ENCODE measurements around the gene FCN3.

Gene FCN3

GRCh38 chr1:27381969-27382762 is 7.5 kb upstream of the FCN3 start:
- no peak for DNase-seq (ENCODE audit: extremely low read depth in 1 of 2, low read depth in 1 of 2)

- no peak for DNase-seq (ENCODE audit: extremely low read depth in 1 of 2, low read depth in 1 of 2)
Measured at GRCh38 chr1:27380766-27381733, 6.4 kb upstream of the FCN3 start.

DNA sequence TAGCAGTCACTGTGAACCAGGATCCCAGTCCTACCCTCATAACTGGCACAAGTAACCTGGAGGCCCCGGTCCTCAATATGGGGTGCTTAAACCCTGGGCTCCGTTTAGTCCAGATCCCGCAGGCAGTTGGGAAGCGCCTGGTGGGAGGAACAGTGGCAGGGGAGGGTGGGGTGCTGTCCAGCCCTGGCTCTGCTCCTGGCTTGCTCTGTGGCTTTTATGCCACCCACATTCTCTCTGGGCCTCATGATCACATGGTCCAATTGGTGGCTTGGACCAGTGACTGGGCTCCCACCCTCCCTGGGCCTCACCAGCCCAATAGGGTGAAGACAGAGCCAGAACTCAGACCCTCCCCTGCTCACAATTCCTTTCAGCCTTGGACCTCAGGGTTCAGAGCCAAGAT is 5.6 kb upstream of the FCN3 start:
- DNase-seq (ENCODE audit: extremely low read depth in 1 of 2, low read depth in 1 of 2) = no peak

DNA sequence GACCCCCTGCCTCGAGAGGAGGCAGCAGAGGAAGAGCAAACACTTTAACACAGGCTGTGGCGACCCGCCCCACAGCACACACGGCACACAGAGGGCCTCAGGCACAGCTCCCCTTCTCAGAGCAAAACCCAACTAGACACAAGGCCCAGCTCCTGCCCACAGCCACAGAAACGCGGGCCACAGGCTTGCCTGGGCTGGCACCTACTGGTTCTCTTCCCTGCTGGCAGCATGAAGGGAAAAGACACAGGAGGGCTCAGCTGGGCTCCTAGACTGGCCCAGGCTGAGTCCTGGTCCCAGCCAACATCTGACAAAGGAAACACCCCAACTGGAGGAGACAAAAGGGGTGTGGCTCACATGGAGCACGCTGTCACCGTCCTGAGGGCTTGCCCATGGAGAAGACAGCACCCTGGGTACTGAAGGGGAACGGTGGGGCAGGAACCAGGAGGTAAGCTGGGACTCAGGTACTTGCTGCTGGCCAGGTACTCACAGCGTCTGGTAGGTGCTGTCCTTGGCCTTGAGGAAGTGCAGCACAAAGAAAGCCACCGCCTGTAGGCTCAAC is 5.0 kb upstream of the FCN3 start:
- DNase-seq (ENCODE audit: extremely low read depth in 1 of 2, low read depth in 1 of 2) = no peak

DNA sequence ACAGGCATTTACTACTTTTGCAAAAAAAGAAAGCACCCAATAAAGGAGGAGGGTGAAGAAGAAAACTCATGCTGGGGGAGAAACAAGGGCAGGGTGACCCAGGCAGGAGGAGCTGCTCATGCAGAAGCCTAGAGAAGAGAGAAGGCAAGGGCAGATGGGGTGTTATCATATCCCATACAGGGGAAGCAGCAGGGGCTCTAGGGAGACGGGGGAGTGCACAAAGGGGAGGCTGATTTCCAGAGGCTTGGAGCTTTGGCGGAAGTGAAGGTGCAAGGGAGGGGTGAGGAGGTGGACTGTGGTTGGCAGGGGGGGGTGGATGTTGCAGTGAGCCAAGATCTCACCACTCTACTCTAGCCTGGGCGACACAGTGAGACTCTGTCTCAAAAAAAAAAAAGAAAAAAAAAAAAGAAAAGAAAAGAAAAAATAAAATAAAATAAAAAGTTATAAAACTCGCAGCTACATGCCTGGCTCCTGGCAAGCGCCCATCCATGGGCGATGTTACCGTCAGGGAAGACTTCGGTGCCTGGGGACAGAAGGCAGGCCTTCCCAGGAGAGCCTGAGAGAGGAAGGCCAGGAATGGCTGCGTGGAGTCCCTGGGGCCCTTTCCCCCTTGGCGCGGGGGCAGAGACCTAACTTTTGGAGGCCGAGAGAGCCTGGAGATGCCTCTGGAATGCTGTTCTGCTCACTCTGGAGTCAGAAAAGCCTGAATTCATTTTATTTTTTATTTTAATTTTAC is 3.3 kb upstream of the FCN3 start:
- DNase-seq (ENCODE audit: extremely low read depth in 1 of 2, low read depth in 1 of 2) = no peak

DNA sequence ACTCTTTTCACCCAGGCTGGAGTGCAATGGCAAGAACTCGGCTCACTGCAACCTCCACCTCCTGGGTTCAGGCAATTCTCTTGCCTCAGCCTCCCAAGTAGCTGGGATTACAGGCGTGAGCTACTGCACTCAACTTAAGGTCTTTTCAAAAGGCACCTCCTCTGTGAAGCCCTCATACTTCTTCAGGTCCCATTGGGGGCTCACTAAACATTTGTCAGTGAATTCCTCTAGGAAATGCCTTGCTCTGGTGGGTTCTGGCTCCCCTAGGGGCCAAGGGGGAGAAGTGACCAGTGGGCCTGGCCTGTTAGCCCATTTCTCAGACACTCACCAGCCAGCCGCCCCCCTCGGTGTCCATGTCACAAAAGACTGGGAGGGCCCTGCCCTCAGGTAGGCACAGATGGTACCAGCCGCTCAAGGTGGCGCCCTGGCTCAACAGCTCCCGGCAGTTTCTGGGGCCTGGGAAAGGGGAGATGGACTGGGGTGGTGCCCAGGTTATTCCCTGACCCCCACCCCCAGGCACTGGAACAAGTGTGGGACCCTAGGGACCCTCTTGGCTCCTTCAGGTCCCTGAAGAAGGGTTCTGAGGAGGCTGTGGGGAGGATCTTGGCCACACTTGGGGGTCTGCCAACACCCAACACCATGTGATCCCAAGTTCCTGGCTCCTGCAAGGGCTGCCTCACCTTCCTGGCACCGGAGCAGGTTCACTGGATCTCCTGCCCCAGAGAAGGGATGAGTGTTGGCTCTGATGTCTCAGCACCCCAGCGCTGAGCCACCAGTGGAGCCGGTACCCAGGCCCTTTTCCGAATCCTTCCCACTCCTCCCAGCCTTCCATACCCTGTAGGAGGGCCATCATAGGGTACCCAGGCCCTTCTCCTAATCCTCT is 1.6 kb downstream of the FCN3 start:
- DNase-seq (ENCODE audit: extremely low read depth in 1 of 2, low read depth in 1 of 2) = no peak

DNA sequence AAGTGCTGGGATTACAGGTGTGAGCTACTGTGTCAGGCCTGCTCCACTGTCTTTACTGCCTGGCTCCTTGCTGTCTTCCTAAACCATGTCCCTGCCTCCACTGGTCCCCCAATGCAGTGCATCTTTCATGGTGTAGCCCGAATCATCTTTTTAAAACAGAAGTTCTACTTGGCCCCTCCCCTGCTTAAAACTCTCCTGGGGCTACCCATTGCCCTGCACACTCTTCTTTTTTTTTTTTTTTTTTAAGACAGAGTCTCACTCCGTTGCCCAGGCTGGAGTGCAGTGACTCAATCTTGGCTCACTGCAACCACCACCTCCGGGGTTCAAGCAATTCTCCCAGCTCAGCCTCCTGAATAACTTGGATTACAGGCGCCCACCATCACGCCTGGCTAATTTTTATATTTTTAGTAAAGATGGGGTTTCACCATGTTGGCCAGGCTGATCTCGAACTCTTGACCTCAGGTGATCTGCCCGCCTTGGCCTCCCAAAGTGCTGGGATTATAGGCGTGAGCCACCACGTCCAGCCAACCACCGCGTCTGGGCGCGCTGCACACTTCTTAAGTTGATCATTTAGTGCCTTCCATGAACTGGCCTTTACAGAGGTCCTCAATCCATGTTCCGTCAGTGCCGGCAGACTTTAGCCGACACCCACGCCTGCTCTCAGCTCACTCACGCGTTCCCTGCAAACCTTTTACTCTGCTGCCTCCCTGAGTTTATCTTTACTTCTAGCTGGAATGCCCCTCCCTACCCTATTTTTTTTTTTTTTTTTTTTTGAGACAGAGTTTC is 2.4 kb downstream of the FCN3 start:
- no peak for DNase-seq (ENCODE audit: extremely low read depth in 1 of 2, low read depth in 1 of 2)

GRCh38 chr1:27368869-27369582 is 5.6 kb downstream of the FCN3 start:
- no peak for DNase-seq (ENCODE audit: extremely low read depth in 1 of 2, low read depth in 1 of 2)

GRCh38 chr1:27367160-27367650 is 7.4 kb downstream of the FCN3 start:
- no peak for DNase-seq (ENCODE audit: extremely low read depth in 1 of 2, low read depth in 1 of 2)

DNA sequence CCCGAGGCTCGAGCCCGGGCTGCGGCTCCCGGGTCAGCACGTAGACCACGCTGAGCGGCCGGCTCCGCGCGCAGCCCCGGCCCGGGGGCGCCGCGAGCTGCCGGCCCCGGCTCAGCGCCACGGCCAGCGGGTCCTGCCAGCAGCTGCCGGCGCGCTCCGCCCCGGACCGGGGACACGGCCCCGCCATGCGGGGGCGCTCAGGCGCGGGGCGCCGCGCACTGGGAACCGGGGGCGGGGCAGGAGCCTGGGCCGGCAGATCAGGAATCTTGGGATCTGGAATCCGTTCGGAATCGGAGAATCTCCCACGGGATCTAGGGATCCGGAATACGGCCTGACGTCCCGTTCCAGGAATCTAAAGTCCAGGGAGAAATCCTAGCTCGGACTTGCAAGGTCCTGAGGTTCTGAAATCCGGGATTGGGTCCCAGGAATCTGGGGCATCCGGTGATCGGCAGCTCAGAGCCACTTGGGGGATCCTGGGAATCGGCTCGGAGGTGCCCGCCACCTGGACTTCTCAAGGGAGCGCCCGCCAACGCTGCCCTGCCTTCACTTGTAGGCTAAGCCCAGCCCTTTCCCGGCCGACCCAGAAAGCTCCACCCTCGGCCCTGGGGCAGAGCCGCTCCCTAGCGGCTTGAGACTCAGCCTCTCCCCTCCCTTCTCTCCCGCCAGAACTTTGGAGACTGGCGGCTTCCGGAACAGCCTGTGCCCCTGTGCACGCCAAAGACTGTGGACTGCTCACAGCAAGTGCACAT is 8.0 kb downstream of the FCN3 start, which contains the start of gene MAP3K6:
Gene MAP3K6, minus strand, starts transcription at position 551 of the 749 bp plus-strand sequence. Its CDS starts 364 bp downstream, at position 187.
- DNase-seq (ENCODE audit: extremely low read depth in 1 of 2, low read depth in 1 of 2) = peak in 1 of 2 donors; percentile 37

GRCh38 chr1:27366113-27366410 is 8.6 kb downstream of the FCN3 start:
- DNase-seq (ENCODE audit: extremely low read depth in 1 of 2, low read depth in 1 of 2) = peak; percentile 70 to 79

- DNase-seq (ENCODE audit: extremely low read depth in 1 of 2, low read depth in 1 of 2) = peak in 1 of 2 donors; percentile 67
Measured at GRCh38 chr1:27365372-27366112, 9.1 kb downstream of the FCN3 start.

DNA sequence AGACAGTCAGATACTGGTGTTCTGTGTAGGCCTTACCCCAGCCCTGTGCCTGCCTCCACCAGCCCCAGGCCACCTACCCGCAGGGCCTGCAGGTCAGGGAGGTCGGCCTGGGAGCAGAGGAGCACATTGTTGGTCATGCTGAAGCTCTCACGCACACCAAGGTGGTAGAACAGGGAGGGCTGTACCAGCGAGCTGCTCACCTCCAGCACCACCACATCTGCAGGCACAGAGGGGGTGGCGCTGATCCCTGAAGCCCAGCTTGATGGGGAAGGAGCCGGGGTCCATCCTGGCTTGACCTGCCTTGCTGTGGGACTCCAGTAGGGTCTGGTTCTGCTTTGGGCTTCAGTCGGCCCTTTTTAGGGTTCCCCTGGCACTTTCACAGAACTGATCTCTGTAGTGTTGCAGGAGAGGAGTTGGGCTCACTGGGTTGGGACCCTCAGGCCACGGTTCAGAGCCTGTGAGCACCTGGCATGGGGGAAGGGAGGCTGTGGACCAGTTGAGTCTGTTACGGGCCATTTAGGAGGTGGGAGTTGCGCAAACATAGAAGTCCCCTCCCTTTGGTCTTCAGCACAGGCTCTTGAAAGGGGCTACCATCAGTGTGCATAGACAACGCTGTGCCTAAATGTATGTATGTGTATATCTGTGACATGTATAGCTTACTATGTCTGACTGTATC is 9.8 kb downstream of the FCN3 start:
- no peak for DNase-seq (ENCODE audit: extremely low read depth in 1 of 2, low read depth in 1 of 2)

- DNase-seq (ENCODE audit: extremely low read depth in 1 of 2, low read depth in 1 of 2) = no peak
Measured at GRCh38 chr1:27363766-27364695, 10.6 kb downstream of the FCN3 start.

- DNase-seq (ENCODE audit: extremely low read depth in 1 of 2, low read depth in 1 of 2) = no peak
Measured at GRCh38 chr1:27361553-27361952, 13.1 kb downstream of the FCN3 start.
